Endothelial cell (in vitro differentiated cells): ENCODE data around the gene DCDC2C. TPM values are rescaled to one million over a fixed set of nuclear protein-coding genes. Genes with fewer than 3 reads are reported as not detected.

Experiments
- DNase-seq: peaks from one replicate; pipeline ENCODE4 v3.0.0; 2021; ENCODE audit warnings: low spot score
- H3K27ac Mint-ChIP-seq: one replicate; pipeline ENCODE4 v1.8.0; 2021; ENCODE audit warnings: mixed read lengths, inconsistent platforms; ENCODE audit not compliant: unreplicated experiment
- H3K27me3 Mint-ChIP-seq: one replicate; pipeline ENCODE4 v1.8.0; 2021; ENCODE audit warnings: mild to moderate bottlenecking, moderate library complexity, mixed read lengths, inconsistent platforms; ENCODE audit not compliant: unreplicated experiment
- H3K36me3 Mint-ChIP-seq: one replicate; pipeline ENCODE4 v1.8.0; 2021; ENCODE audit warnings: mild to moderate bottlenecking, low read depth, mixed read lengths, inconsistent platforms; ENCODE audit not compliant: unreplicated experiment
- H3K4me1 Mint-ChIP-seq: one replicate; pipeline ENCODE4 v1.8.0; 2021; ENCODE audit warnings: mild to moderate bottlenecking, mixed read lengths, inconsistent platforms; ENCODE audit not compliant: unreplicated experiment
- H3K4me3 Mint-ChIP-seq: one replicate; pipeline ENCODE4 v1.8.0; 2021; ENCODE audit warnings: mild to moderate bottlenecking, mixed read lengths, inconsistent platforms; ENCODE audit not compliant: unreplicated experiment
- H3K9me3 Mint-ChIP-seq: one replicate; pipeline ENCODE4 v1.8.0; 2021; ENCODE audit warnings: mixed read lengths, inconsistent platforms; ENCODE audit not compliant: unreplicated experiment
- total RNA-seq: library from RNA; stranded (reverse); fragmentation: NEBNext Ultra II Directional; extraction: Animal tissue kit (Norgen Biotek cat#: 25700); gene quantifications from one replicate; pipeline ENCODE4 v1.2.1, GENCODE V29; 2021; ENCODE audit not compliant: unreplicated experiment
- TF ChIP-seq, protein P1 (sequence below): fragments of 200-600 bp; sonication (generic); IDR thresholded peaks from one replicate; pipeline ENCODE4 v1.5.0; 2021; ENCODE audit warnings: antibody characterized with exemption; ENCODE audit not compliant: unreplicated experiment

DCDC2C gene
- total RNA-seq, 1 donor from 2014 or later = not detected

DNA sequence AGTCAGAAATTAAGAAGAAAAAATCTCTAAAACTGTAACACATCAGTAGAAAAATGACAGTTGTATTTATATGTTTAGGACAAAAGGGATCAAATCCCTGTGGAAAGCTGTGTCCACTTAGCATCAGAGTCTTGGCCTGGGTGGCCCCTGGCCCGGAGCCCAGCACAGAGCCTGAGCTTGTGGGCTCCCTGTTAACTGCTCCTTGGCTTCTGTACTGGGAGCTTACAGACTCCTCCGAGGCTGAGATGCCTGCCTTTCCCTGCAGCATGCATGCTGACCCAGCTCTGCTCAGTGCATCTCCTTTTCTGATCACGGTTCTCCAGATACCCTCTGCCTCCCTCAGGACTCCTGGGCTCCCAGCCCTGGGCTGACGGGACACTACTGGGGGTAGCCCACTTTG lies 98.1 kb downstream of the DCDC2C start:
- DNase-seq = no peak
- TF ChIP-seq, protein P1, sequence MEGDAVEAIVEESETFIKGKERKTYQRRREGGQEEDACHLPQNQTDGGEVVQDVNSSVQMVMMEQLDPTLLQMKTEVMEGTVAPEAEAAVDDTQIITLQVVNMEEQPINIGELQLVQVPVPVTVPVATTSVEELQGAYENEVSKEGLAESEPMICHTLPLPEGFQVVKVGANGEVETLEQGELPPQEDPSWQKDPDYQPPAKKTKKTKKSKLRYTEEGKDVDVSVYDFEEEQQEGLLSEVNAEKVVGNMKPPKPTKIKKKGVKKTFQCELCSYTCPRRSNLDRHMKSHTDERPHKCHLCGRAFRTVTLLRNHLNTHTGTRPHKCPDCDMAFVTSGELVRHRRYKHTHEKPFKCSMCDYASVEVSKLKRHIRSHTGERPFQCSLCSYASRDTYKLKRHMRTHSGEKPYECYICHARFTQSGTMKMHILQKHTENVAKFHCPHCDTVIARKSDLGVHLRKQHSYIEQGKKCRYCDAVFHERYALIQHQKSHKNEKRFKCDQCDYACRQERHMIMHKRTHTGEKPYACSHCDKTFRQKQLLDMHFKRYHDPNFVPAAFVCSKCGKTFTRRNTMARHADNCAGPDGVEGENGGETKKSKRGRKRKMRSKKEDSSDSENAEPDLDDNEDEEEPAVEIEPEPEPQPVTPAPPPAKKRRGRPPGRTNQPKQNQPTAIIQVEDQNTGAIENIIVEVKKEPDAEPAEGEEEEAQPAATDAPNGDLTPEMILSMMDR = no peak
- Mint-ChIP-seq H3K27me3 (no peaks in the 10 kb centered on the region), H3K27ac (no peak overlapping the region), H3K4me1 (no peaks in the 10 kb centered on the region), H3K36me3 (no peaks in the 10 kb centered on the region), H3K4me3 (no peak overlapping the region), H3K9me3 (no peaks in the 10 kb centered on the region)

DNA sequence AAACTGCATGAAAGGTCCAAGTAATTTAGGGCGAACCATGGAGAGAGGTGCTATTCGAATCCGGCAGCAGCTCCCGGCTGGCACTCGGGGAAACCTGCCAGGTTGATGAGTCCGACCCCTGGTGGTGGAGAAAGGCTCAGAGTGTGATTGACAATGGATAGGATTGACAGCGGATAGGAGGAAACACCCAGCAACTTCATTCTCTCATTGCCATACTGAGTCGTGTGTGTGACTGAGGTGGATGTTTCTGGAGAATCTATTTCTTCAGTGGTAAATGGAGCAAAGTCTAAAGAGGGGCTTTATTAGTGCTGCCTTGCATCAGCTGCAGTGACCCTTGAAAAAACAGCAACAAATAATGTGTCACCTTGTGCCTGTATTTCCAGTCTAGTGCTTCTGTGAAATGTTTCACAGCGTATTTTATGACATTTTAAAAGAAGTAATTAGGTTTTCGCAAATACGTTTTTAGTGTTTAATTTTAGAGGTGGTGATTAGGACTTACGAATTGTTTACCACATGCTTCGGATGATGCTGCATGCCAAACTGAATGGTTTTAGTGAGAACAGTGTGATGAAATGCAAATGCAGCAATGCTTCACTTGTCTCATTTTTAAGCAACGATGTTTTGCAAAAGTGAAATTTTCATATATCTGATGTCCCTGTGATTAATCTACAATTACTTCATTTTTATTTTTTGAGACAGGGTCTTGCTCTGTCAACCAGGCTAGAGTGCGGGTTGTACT lies 102.0 kb downstream of the DCDC2C start:
- Mint-ChIP-seq H3K4me1 (no peaks in the 10 kb centered on the region), H3K4me3 (no peak overlapping the region), H3K36me3 (no peaks in the 10 kb centered on the region), H3K27ac (no peak overlapping the region), H3K27me3 (no peaks in the 10 kb centered on the region), H3K9me3 (no peaks in the 10 kb centered on the region)
- DNase-seq = peak; percentile 57
- TF ChIP-seq, protein P1 = peak; percentile 64

DNA sequence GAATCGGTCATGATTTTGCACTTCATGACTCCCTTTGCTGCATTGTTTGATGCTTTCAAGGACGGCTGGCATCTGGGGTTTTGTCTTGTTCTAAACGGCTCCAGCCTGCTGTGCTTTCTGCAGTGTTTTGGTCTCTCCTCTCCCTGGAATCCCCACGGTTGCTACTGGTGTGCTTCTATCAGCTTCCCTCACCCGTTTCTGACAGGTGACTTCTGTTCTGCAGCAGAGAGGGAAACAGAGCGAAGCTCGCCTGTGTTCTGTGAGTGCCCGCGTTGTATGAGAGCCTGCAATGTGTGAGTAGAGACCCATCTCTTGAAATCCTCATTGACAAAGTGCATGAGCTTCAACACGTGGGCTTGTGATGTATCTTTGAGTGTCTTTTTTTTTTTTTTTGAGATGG lies 102.8 kb downstream of the DCDC2C start:
- Mint-ChIP-seq H3K9me3 (no peaks in the 10 kb centered on the region), H3K4me1 (no peaks in the 10 kb centered on the region), H3K27ac (no peak overlapping the region), H3K27me3 (no peaks in the 10 kb centered on the region), H3K36me3 (no peaks in the 10 kb centered on the region), H3K4me3 (no peak overlapping the region)
- DNase-seq = no peak
- TF ChIP-seq, protein P1 = no peak

DNA sequence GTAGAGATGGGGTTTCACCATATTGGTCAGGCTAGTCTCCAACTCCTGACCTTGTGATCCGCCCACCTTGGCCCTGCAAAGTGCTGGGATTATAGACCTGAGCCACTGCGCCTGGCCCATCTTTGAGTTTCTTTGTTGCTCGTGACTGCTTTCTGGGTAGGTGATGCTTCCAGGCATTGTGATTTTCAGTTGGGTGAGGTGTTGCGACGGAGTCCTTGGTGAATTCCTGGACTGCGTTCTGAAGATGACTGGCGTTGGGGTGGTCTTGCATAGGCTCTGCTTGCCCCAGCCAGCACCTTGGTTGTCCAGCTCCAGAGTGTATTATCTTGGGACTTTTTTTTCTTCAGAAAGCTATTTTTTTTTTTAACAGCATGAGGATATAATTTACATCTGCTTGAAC lies 103.4 kb downstream of the DCDC2C start:
- H3K36me3 Mint-ChIP-seq = no peaks in the 10 kb centered on the region
- no peaks in the 10 kb centered on the region for H3K9me3 Mint-ChIP-seq
- no peaks in the 10 kb centered on the region for H3K27me3 Mint-ChIP-seq
- no peak for DNase-seq
- H3K4me1 Mint-ChIP-seq = no peaks in the 10 kb centered on the region
- TF ChIP-seq, protein P1 = no peak
- H3K27ac Mint-ChIP-seq = no peak overlapping the region
- no peak overlapping the region for H3K4me3 Mint-ChIP-seq

DNA sequence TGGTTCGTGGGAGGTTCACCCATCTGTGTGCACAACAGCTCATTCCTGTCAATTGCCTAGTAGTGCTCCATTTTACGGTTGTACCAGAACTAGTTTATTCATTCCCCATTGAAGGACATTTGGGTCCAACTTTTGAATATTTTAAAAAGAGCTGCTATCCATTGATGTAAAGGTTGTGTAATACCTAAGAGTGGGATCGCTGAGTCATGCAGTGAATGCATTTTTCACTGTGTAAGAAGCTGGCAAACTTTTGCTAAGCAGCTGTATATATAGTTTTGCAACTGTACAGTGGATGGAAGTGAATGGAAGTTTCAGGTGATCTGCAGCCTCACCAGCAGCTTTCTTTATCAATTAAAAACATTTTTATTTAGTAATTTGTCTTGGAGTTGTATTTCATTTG lies 104.5 kb downstream of the DCDC2C start:
- no peaks in the 10 kb centered on the region for H3K27me3 Mint-ChIP-seq
- H3K9me3 Mint-ChIP-seq = no peaks in the 10 kb centered on the region
- no peaks in the 10 kb centered on the region for H3K36me3 Mint-ChIP-seq
- TF ChIP-seq, protein P1 = no peak
- no peak for DNase-seq
- H3K4me1 Mint-ChIP-seq = no peaks in the 10 kb centered on the region
- H3K27ac Mint-ChIP-seq = no peak overlapping the region
- no peak overlapping the region for H3K4me3 Mint-ChIP-seq
